Cardiac muscle cell (in vitro differentiated cells and primary cell): ENCODE results near the gene ALDH1B1. TPM values are rescaled to one million over a fixed set of nuclear protein-coding genes. Genes with fewer than 3 reads are reported as not detected.

Experiments
- DNase-seq, 2 donors: peaks; one replicate each; pipeline versions ENCODE4 v3.0.0 to v3.0.0-alpha.2; 2010 to 2017; ENCODE audit warnings: low read depth in 1 of 2, low spot score in 1 of 2
- H3K27ac ChIP-seq: fragments of 200-600 bp; sonication (generic); 2 replicates; pipeline ENCODE4 v1.5.1; 2016
- H3K27me3 ChIP-seq: fragments of 200-600 bp; sonication (generic); 2 replicates; pipeline ENCODE4 v1.6.0; 2016; ENCODE audit warnings: control low read depth
- H3K36me3 ChIP-seq: fragments of 200-600 bp; sonication (generic); 2 replicates; pipeline ENCODE4 v1.5.1; 2016; ENCODE audit warnings: control low read depth
- H3K4me1 ChIP-seq: fragments of 200-600 bp; sonication (generic); 2 replicates; pipeline ENCODE4 v1.8.1; 2017; ENCODE audit warnings: low read depth, mild to moderate bottlenecking, mixed run types
- H3K4me3 ChIP-seq: fragments of 200-600 bp; sonication (generic); 2 replicates; pipeline ENCODE4 v1.5.1; 2016; ENCODE audit warnings: mild to moderate bottlenecking
- H3K9me3 ChIP-seq: fragments of 200-600 bp; sonication (generic); 2 replicates; pipeline ENCODE4 v1.5.1; 2017; ENCODE audit warnings: low read depth, mild to moderate bottlenecking, control low read depth
- polyA plus RNA-seq: library from polyadenylated mRNA; unstranded; fragments of >200 nt; fragmentation: Nextera tagmentation; extraction: Ambion mirVana; gene quantifications from 2 replicates; pipeline ENCODE4 v1.2.1, GENCODE V29; 2016
- total RNA-seq: library from RNA; depleted of rRNA; stranded (reverse); fragments of >200 nt; gene quantifications from 2 replicates; pipeline ENCODE4 v1.2.3, GENCODE V29; 2016
- TF ChIP-seq, protein P1 (sequence below): IDR thresholded peaks from 2 replicates; pipeline ENCODE4 v1.5.1; 2012; ENCODE audit warnings: low read depth, mild to moderate bottlenecking, low read length

The ALDH1B1 gene
- total and polyA plus RNA-seq, 2 experiments from 2014 or later, result 31.7 to 34.7 TPM

DNA sequence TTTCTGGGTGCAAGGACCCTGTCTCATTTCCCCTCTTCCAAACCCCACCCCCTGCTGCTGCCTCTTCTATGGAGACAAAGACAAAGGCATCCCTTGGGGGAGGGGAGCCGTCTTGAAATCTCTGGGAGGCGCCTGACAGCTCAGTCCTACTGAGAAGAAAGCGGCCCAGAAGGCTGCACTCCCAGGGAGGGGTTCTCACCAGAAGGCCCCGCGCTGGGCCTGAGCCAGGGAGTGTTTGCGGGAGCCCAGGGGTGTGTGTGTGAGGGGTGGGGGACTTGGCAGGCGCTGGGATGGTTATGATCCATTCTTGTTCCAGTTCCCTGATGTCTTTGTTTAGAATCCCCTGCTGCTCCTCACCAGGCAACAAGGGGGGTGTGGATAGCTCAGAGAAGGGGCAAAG lies 45.7 kb upstream of the ALDH1B1 start:
- no peaks in the 10 kb centered on the region for H3K27me3 ChIP-seq
- H3K36me3 ChIP-seq, result no peaks in the 10 kb centered on the region
- H3K9me3 ChIP-seq, result no peaks in the 10 kb centered on the region
- no peak for DNase-seq
- H3K27ac ChIP-seq, result no peak overlapping the region
- TF ChIP-seq, protein P1, sequence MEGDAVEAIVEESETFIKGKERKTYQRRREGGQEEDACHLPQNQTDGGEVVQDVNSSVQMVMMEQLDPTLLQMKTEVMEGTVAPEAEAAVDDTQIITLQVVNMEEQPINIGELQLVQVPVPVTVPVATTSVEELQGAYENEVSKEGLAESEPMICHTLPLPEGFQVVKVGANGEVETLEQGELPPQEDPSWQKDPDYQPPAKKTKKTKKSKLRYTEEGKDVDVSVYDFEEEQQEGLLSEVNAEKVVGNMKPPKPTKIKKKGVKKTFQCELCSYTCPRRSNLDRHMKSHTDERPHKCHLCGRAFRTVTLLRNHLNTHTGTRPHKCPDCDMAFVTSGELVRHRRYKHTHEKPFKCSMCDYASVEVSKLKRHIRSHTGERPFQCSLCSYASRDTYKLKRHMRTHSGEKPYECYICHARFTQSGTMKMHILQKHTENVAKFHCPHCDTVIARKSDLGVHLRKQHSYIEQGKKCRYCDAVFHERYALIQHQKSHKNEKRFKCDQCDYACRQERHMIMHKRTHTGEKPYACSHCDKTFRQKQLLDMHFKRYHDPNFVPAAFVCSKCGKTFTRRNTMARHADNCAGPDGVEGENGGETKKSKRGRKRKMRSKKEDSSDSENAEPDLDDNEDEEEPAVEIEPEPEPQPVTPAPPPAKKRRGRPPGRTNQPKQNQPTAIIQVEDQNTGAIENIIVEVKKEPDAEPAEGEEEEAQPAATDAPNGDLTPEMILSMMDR, result no peak
- peaks cover 2% of the 10 kb centered on the region for H3K4me1 ChIP-seq
- H3K4me3 ChIP-seq, result no peak overlapping the region

DNA sequence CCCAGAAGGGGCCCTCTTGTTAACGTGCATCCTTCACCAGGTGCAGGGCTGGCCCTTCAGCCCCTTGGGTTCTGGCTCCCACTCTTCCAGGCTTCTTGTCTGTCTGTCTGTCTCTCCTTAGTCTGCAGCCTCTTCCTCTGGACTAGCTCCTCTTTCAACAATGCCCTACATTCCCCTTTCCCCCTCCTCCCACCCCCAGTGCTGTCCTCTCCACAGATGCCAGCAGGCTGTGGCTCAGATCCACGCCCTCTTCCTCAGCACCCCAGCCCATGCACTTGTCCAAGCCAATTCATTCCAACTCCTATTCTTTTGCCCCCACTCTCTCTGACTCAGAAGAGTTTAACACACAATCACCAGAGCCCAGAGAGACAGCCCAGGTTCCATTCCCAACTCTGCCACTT lies 45.2 kb upstream of the ALDH1B1 start:
- TF ChIP-seq, protein P1, result no peak

DNA sequence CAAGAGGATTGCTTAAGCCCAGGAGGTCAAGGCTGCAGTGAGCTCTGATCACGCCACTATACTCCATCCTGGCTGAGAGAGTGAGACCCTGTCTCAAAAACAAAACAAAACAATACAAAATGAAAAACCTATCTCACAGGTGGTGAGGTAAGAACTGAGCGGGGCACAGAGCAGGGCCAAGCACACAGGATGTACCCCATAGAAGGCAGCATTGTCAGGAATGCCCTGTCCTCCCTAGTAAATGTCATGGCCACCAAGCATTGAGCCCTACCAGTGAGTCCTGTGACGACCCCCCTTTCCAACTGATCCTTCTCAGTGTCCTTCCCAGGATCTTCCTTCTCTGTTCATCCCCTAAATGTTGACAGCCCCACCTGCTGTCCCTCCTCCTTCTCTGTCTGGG lies 44.6 kb upstream of the ALDH1B1 start:
- H3K9me3 ChIP-seq, result no peaks in the 10 kb centered on the region
- DNase-seq, result no peak
- no peak overlapping the region for H3K27ac ChIP-seq
- H3K36me3 ChIP-seq, result no peaks in the 10 kb centered on the region
- TF ChIP-seq, protein P1, result no peak
- H3K27me3 ChIP-seq, result no peaks in the 10 kb centered on the region
- H3K4me3 ChIP-seq, result no peak overlapping the region
- H3K4me1 ChIP-seq, result peaks cover 7% of the 10 kb centered on the region

More for the DNA sequence above, 45.2 kb upstream of the ALDH1B1 start:
- Histone ChIP-seq H3K4me1 (peaks cover 2% of the 10 kb centered on the region), H3K27ac (no peak overlapping the region), H3K9me3 (no peaks in the 10 kb centered on the region), H3K27me3 (no peaks in the 10 kb centered on the region), H3K36me3 (no peaks in the 10 kb centered on the region), H3K4me3 (no peak overlapping the region)
- DNase-seq, result no peak

DNA sequence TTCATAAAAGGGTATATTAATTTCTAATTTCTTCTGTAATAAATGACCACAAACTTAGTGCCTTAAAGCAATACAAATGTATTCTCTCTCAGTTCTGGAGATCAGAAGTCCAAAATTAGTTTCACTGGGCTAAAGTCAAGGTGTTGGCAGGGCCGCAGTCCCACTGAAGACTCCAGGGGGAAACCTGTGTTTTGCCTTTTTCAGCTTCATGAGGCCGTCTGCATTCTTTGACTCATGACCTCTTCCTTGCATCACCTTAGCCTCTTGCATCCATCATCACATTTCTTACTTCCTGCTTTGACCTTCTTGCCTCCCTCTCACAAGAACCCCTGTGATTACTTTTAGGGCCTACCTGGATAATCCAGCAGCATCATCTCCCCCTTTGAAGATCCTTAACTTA lies 42.0 kb upstream of the ALDH1B1 start:
- Histone ChIP-seq H3K36me3 (no peaks in the 10 kb centered on the region), H3K9me3 (no peaks in the 10 kb centered on the region), H3K4me3 (no peak overlapping the region), H3K27me3 (no peaks in the 10 kb centered on the region), H3K4me1 (peaks cover 7% of the 10 kb centered on the region), H3K27ac (no peak overlapping the region)
- no peak for DNase-seq
- TF ChIP-seq, protein P1, result no peak

DNA sequence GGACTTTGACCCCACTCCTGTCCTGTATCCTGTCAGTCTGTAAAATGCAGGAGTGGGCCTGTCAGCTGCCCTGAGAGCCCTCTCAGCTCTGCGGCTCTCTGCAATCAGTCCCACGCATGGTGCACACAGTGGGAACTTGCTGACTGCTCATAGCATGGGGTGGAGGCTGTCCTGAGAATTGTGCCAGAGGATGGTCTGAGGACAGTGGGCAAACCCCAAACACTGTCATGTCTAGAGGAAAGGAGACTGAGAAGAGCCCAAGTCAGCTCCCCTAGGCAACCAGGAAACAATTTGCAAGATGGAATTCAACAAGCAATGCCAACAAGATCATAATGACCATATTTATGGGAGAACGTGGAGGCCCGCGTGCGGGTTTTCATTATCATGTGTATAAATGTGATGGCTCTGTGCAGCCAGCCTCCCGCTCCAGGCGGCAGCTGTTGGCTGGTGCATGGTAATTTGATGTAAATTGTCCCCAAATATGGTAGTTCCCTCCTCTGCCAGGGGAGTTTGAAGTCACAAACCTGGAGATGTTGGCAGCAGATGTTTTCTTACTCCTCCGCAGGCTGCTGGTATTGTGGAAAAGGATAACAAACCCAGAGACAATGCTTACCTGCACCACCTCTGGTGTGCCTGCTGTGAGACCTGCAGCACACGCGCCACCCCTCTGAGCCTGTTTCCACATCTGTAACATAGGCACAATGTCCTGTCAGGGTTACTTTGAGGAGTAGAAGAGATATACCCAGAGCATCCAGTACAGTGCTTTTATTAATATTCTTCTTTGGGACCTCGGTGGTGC lies 39.8 kb upstream of the ALDH1B1 start:
- TF ChIP-seq, protein P1, result no peak
- no peaks in the 10 kb centered on the region for H3K9me3 ChIP-seq
- H3K36me3 ChIP-seq, result no peaks in the 10 kb centered on the region
- H3K27ac ChIP-seq, result no peak overlapping the region
- peaks cover 5% of the 10 kb centered on the region for H3K4me1 ChIP-seq
- no peak for DNase-seq
- no peaks in the 10 kb centered on the region for H3K27me3 ChIP-seq
- H3K4me3 ChIP-seq, result no peak overlapping the region
